Left lung (tissue), 10 donors: Measurements from ENCODE around the gene CTDSPL. TPM values are rescaled to one million over a fixed set of nuclear protein-coding genes. Genes with fewer than 3 reads are reported as not detected.

ENCODE experiments used
- ATAC-seq: fragments of 200-7000 bp; cut with Tn5 transposase; one replicate; pipeline ENCODE4 v1.9.1; 2020; ENCODE audit warnings: moderate library complexity
- DNase-seq, 4 donors: peaks; one replicate each; pipeline ENCODE4 v3.0.0-alpha.2; 2013 to 2020
- H3K27ac ChIP-seq, 2 donors: fragments of 200-600 bp; sonication (generic) in 1 of 2; one replicate each; pipeline versions ENCODE4 v1.5.0 to v1.8.0; 2020 to 2021
- H3K27me3 ChIP-seq, 2 donors: fragments of 200-600 bp; sonication (generic) in 1 of 2; one replicate each; pipeline versions ENCODE4 v1.5.0 to v1.8.0; 2020 to 2021
- H3K36me3 ChIP-seq, 2 donors: fragments of 200-600 bp; sonication (generic) in 1 of 2; one replicate each; pipeline versions ENCODE4 v1.5.0 to v1.8.0; 2020 to 2021
- H3K4me1 ChIP-seq, 2 donors: fragments of 200-600 bp; one replicate each; pipeline ENCODE4 v1.8.0; 2021
- H3K4me3 ChIP-seq, 2 donors: fragments of 200-600 bp; sonication (generic) in 1 of 2; one replicate each; pipeline versions ENCODE4 v1.5.0 to v1.8.0; 2020 to 2021; ENCODE audit warnings: mild to moderate bottlenecking in 1 of 2
- H3K9me3 ChIP-seq, 2 donors: fragments of 200-600 bp; sonication (generic) in 1 of 2; one replicate each; pipeline versions ENCODE4 v1.5.0 to v1.8.0; 2020 to 2021
- intact Hi-C, 2 donors: fragments of 100-400 bp; cut with DNase I; formaldehyde crosslinking; loops; one replicate each; pipeline versions ENCODE4 v1.11.2 to v1.14.2; 2022
- polyA plus RNA-seq, 6 donors: library from polyadenylated mRNA; unstranded; fragments of 120-200 nt; gene quantifications; one replicate each; pipeline ENCODE4 v1.2.1, GENCODE V29; 2013; ENCODE audit not compliant: insufficient read length in 6 of 6
- total RNA-seq, 2 donors: library from RNA; stranded (reverse); fragmentation: NEBNext Ultra II Directional; extraction: Animal tissue kit (Norgen Biotek cat#: 25700); gene quantifications; one replicate each; pipeline ENCODE4 v1.2.1, GENCODE V29; 2021
- TF ChIP-seq, protein P1 (sequence below), 2 donors: fragments of 200-600 bp; sonication (generic) in 1 of 2; IDR thresholded peaks; one replicate each; pipeline versions ENCODE4 v1.5.0 to v1.8.0; 2021; ENCODE audit warnings: antibody characterized with exemption in 2 of 2
- donor health status: DM: no; HTN: yes; CAD: no.
- donor health status: DM: no; HTN: no; CAD: no.

The CTDSPL gene
- total and polyA plus RNA-seq, 8 donors = 46.9 to 122 (median 115) TPM

DNA sequence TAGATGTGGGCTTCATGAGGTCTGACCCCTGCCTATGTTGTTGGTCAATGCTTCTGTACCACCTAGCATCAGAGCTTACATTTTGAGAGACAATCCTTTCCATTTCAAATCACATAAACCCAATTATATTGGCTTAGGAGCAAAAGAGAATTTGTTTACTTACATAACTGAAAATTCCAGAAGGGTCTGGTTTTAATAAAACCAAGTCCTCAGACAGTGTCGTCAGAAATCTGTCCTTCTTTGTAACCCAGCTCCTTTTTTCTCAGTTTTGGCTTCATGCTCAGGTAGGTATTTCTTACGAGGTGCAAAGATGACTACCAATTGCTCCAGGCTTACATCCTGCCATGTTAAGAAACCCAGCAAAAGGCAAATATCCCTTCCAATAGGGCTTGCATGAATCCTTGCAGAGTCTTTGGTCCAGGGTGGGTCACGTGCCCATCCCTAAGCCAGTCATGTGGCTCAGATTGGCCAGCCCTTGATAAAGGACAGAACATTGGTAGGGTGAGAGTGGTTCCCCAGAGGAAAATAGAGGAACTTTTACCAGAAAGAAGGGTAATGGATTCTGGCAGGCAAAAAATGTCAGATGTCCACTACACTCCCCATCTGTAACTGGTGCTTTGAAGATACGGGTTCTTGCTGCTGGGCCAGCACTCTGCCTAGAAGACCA lies 78.7 kb downstream of the CTDSPL start:
- peaks cover 14 to 70% of the 10 kb centered on the region in 2 donors for H3K4me1 ChIP-seq
- no peaks in the 10 kb centered on the region for H3K36me3 ChIP-seq
- ATAC-seq (no peak), DNase-seq (no peak)
- no peaks in the 10 kb centered on the region for H3K27me3 ChIP-seq
- H3K27ac ChIP-seq = no peak overlapping the region
- H3K9me3 ChIP-seq = no peaks in the 10 kb centered on the region
- TF ChIP-seq, protein P1, sequence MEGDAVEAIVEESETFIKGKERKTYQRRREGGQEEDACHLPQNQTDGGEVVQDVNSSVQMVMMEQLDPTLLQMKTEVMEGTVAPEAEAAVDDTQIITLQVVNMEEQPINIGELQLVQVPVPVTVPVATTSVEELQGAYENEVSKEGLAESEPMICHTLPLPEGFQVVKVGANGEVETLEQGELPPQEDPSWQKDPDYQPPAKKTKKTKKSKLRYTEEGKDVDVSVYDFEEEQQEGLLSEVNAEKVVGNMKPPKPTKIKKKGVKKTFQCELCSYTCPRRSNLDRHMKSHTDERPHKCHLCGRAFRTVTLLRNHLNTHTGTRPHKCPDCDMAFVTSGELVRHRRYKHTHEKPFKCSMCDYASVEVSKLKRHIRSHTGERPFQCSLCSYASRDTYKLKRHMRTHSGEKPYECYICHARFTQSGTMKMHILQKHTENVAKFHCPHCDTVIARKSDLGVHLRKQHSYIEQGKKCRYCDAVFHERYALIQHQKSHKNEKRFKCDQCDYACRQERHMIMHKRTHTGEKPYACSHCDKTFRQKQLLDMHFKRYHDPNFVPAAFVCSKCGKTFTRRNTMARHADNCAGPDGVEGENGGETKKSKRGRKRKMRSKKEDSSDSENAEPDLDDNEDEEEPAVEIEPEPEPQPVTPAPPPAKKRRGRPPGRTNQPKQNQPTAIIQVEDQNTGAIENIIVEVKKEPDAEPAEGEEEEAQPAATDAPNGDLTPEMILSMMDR (IDR thresholded peaks at IDR 0.05) = no peak
- intact Hi-C loops = no loop called here
- H3K4me3 ChIP-seq = no peak overlapping the region

DNA sequence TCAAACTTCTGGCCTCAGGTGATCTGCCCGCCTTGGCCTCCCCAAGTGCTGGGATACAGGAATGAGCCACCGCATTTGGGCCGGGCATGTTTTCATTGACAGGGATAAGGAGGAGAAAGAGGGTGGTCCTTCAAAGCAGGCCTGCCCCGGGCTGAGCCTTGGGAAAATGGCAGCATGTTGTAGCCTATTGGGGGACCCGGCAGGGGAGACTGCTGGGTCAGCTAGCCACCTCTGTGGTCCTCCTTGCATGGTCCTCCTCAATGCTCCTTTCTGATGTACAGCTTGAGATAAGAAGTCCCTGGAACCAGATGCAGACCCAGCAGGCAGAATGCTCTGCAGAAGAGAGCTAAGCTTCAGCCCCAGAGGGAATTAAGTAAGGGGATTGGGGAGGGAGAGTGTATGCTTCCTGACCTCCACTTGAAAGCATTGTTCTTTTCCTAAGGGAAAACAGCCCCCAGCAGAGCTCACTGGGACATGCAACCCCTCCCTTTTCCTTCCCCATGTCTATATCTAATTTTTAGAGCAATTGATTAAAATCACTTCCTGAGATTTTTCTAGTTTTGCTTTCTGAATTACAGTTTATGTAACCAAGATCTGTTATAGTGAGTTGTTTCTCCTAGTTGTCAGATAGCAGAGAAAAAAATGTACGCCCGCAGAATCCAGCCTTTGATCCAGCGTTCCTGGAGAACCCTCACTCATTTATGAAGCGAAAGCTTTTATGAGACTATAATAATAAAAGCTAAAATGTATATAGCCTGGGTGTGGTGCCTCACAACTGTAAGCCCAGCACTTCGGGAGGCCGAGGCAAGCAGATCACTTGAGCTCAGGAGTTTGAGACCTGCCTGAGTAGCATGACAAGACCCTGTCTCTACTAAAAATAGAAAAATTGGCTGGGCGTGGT lies 80.2 kb downstream of the CTDSPL start:
- ATAC-seq = no peak
- intact Hi-C loops = no loop called here
- TF ChIP-seq, protein P1 (IDR thresholded peaks at IDR 0.05) = no peak
- Histone ChIP-seq H3K27ac (peak overlapping the region in 1 of 2 donors; percentile 30), H3K36me3 (no peaks in the 10 kb centered on the region), H3K9me3 (no peaks in the 10 kb centered on the region), H3K4me1 (peaks cover 13 to 70% of the 10 kb centered on the region in 2 donors), H3K4me3 (no peak overlapping the region), H3K27me3 (no peaks in the 10 kb centered on the region)
- no peak for DNase-seq

GRCh38 chr3:37942646-37943045 lies 81.0 kb downstream of the CTDSPL start:
- no peaks in the 10 kb centered on the region for H3K27me3 ChIP-seq
- H3K9me3 ChIP-seq = no peaks in the 10 kb centered on the region
- H3K27ac ChIP-seq = peak overlapping the region in 1 of 2 donors; percentile 30
- ATAC-seq (no peak), DNase-seq (no peak)
- TF ChIP-seq, protein P1 (IDR thresholded peaks at IDR 0.05) = no peak
- H3K36me3 ChIP-seq = no peaks in the 10 kb centered on the region
- intact Hi-C loops = no loop called here
- no peak overlapping the region for H3K4me3 ChIP-seq
- peaks cover 16 to 64% of the 10 kb centered on the region in 2 donors for H3K4me1 ChIP-seq

DNA sequence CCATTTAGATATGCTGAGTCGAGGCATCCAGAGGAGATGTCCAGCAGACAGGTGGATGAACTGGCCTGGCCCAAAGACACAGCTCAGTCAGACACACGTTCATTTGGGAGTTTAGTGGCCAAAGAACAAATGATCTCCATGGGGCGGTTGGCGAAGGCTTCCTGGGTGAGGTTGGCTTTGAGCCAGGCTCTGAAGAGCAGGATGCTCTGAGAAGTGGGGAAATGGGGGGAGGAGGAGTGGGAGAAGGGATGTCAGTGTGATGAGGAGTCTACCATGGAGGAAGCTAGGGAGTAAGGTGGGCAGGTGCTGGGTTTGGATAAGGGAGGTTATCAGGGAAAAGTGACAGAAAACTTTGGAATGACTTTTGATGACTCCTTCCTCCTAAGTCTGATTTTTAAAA lies 81.4 kb downstream of the CTDSPL start:
- Histone ChIP-seq H3K4me1 (peaks cover 16 to 59% of the 10 kb centered on the region in 2 donors), H3K27me3 (no peaks in the 10 kb centered on the region), H3K36me3 (no peaks in the 10 kb centered on the region), H3K9me3 (no peaks in the 10 kb centered on the region), H3K27ac (peak overlapping the region in 1 of 2 donors; percentile 43), H3K4me3 (no peak overlapping the region)
- ATAC-seq (no peak), DNase-seq (no peak)
- TF ChIP-seq, protein P1 (IDR thresholded peaks at IDR 0.05) = no peak
- intact Hi-C loops = no loop called here
